Smooth muscle cell (in vitro differentiated cells): ENCODE results near the gene SLC35F3. TPM values are rescaled to one million over a fixed set of nuclear protein-coding genes. Genes with fewer than 3 reads are reported as not detected.

Experiments used
- DNase-seq: peaks from one replicate; lab custom pipeline; 2025; ENCODE audit not compliant: unreplicated experiment; lab: John Stamatoyannopoulos, UW
- H2AFZ ChIP-seq: fragments of 200-600 bp; sonication (generic); 2 replicates; pipeline ENCODE4 v1.6.0; 2016; ENCODE audit warnings: antibody characterized with exemption, low read depth, mild to moderate bottlenecking
- H3F3A ChIP-seq: fragments of 200-600 bp; sonication (generic); 2 replicates; pipeline ENCODE4 v1.6.0; 2017; ENCODE audit warnings: antibody characterized with exemption, low read depth
- H3K27ac ChIP-seq: fragments of 200-600 bp; sonication (generic); 2 replicates; pipeline ENCODE4 v1.5.1; 2016; ENCODE audit warnings: low read depth, mild to moderate bottlenecking
- H3K27me3 ChIP-seq: fragments of 200-600 bp; sonication (generic); 2 replicates; pipeline ENCODE4 v1.6.1; 2016; ENCODE audit warnings: low read depth, mild to moderate bottlenecking
- H3K36me3 ChIP-seq: fragments of 200-600 bp; sonication (generic); 2 replicates; pipeline ENCODE4 v1.5.1; 2016; ENCODE audit warnings: low read depth
- H3K4me1 ChIP-seq: fragments of 200-600 bp; sonication (generic); 2 replicates; pipeline ENCODE4 v1.5.1; 2016; ENCODE audit warnings: low read depth
- H3K4me2 ChIP-seq: fragments of 200-600 bp; sonication (generic); 2 replicates; pipeline ENCODE4 v1.6.0; 2016; ENCODE audit warnings: mild to moderate bottlenecking
- H3K4me3 ChIP-seq: fragments of 200-600 bp; sonication (generic); 2 replicates; pipeline ENCODE4 v1.5.1; 2016; ENCODE audit warnings: mild to moderate bottlenecking
- H3K79me2 ChIP-seq: fragments of 200-600 bp; sonication (generic); 2 replicates; pipeline ENCODE4 v1.6.0; 2016; ENCODE audit warnings: low read depth, mild to moderate bottlenecking
- H3K9ac ChIP-seq: fragments of 200-600 bp; sonication (generic); 2 replicates; pipeline ENCODE4 v1.6.0; 2016; ENCODE audit warnings: low read depth
- H3K9me3 ChIP-seq: fragments of 200-600 bp; sonication (generic); replicated peaks from 2 replicates; pipeline ENCODE4 v1.5.1; 2016; ENCODE audit warnings: low read depth
- H4K20me1 ChIP-seq: fragments of 200-600 bp; sonication (generic); 2 replicates; pipeline ENCODE4 v1.6.0; 2016; ENCODE audit warnings: low read depth
- CTCF ChIP-seq: fragments of 200-600 bp; sonication (generic); IDR thresholded peaks from 2 replicates; pipeline ENCODE4 v1.5.1; 2017; ENCODE audit warnings: borderline replicate concordance, mild to moderate bottlenecking, antibody characterized with exemption; ENCODE audit not compliant: insufficient read depth, poor library complexity, severe bottlenecking
- WGBS: methylation state at CpG from one replicate; pipeline ENCODE4 v1.1.7; 2016; ENCODE audit warnings: low lambda C conversion rate; 5-methylcytosine and 5-hydroxymethylcytosine counted together
- polyA plus RNA-seq: library from polyadenylated mRNA; unstranded; fragments of >200 nt; fragmentation: Nextera tagmentation; extraction: Ambion mirVana; gene quantifications from 2 replicates; pipeline ENCODE4 v1.2.1, GENCODE V29; 2016
- total RNA-seq: library from RNA; depleted of rRNA; stranded (reverse); fragments of >200 nt; gene quantifications from 2 replicates; pipeline ENCODE4 v1.2.3, GENCODE V29; 2014

The SLC35F3 gene
- total and polyA plus RNA-seq, 2 experiments from 2014 or later: 0.31 to 0.66 TPM

GRCh38 chr1:234040446-234041317 lies 136.2 kb downstream of the SLC35F3 start:
- Histone ChIP-seq H3K4me3 (no peak overlapping the region), H3K36me3 (no peaks in the 10 kb centered on the region), H3K27me3 (no peaks in the 10 kb centered on the region), H3K79me2 (no peaks in the 10 kb centered on the region), H3K9ac (no peak overlapping the region), H3K4me1 (no peaks in the 10 kb centered on the region), H3K27ac (no peak overlapping the region), H4K20me1 (no peaks in the 10 kb centered on the region), H3K4me2 (no peak overlapping the region), H3K9me3 (no peaks in the 10 kb centered on the region), H2AFZ (no peak overlapping the region), H3F3A (no peaks in the 10 kb centered on the region)
- no peak for TF ChIP-seq CTCF
- DNase-seq: no peak
- 83% methylated on average over 9 of the region's 9 CpGs for WGBS

GRCh38 chr1:234044079-234044478 lies 139.6 kb downstream of the SLC35F3 start:
- no peak for DNase-seq
- H3K79me2 ChIP-seq: no peaks in the 10 kb centered on the region
- H3K9ac ChIP-seq: no peak overlapping the region
- no peaks in the 10 kb centered on the region for H3K27me3 ChIP-seq
- H3K9me3 ChIP-seq: no peaks in the 10 kb centered on the region
- no peak overlapping the region for H3K27ac ChIP-seq
- H4K20me1 ChIP-seq: no peaks in the 10 kb centered on the region
- WGBS: 90% methylated on average over 1 of the region's 1 CpG
- H3K4me2 ChIP-seq: no peak overlapping the region
- H3K4me1 ChIP-seq: no peaks in the 10 kb centered on the region
- no peak overlapping the region for H2AFZ ChIP-seq
- H3F3A ChIP-seq: no peaks in the 10 kb centered on the region
- no peaks in the 10 kb centered on the region for H3K36me3 ChIP-seq
- H3K4me3 ChIP-seq: no peak overlapping the region
- no peak for TF ChIP-seq CTCF

GRCh38 chr1:234047123-234047522 lies 142.6 kb downstream of the SLC35F3 start:
- H3K79me2 ChIP-seq: no peaks in the 10 kb centered on the region
- no peaks in the 10 kb centered on the region for H4K20me1 ChIP-seq
- H3K4me1 ChIP-seq: no peaks in the 10 kb centered on the region
- no peak overlapping the region for H3K9ac ChIP-seq
- no peak overlapping the region for H3K27ac ChIP-seq
- H3F3A ChIP-seq: no peaks in the 10 kb centered on the region
- H3K4me3 ChIP-seq: no peak overlapping the region
- no peak overlapping the region for H2AFZ ChIP-seq
- H3K27me3 ChIP-seq: no peaks in the 10 kb centered on the region
- no peak for TF ChIP-seq CTCF
- no peaks in the 10 kb centered on the region for H3K9me3 ChIP-seq
- DNase-seq: no peak
- H3K36me3 ChIP-seq: no peaks in the 10 kb centered on the region
- no peak overlapping the region for H3K4me2 ChIP-seq

- Histone ChIP-seq H3K9me3 (no peaks in the 10 kb centered on the region), H4K20me1 (no peaks in the 10 kb centered on the region), H2AFZ (no peak overlapping the region), H3K36me3 (no peaks in the 10 kb centered on the region), H3F3A (no peaks in the 10 kb centered on the region), H3K4me2 (no peak overlapping the region), H3K9ac (no peak overlapping the region), H3K79me2 (no peaks in the 10 kb centered on the region), H3K4me3 (no peak overlapping the region), H3K27ac (no peak overlapping the region), H3K27me3 (no peaks in the 10 kb centered on the region), H3K4me1 (no peaks in the 10 kb centered on the region)
- TF ChIP-seq CTCF: no peak
- WGBS: 70% methylated on average over 3 of the region's 3 CpGs
- DNase-seq: no peak
These were observed 157.7 kb downstream of the SLC35F3 start for GRCh38 chr1:234062166-234062565.
